AG04449 (cell line): ENCODE results near the gene SLC24A4.

Experiments used
- CTCF ChIA-PET: fragments of 350-600 bp; formaldehyde crosslinking; extraction: SDS; loops from one replicate; lab custom pipeline; 2021; ENCODE audit warnings: antibody characterized with exemption; lab: Yijun Ruan, JAX
- POLR2A ChIA-PET: fragments of 400-600, 350-600 bp; formaldehyde crosslinking; extraction: SDS; loops from one replicate; lab custom pipeline; 2020; ENCODE audit warnings: antibody characterized with exemption, inconsistent platforms; lab: Yijun Ruan, JAX
- DNase-seq: peaks from one replicate; pipeline ENCODE4 v3.0.0-alpha.2; 2010; ENCODE audit warnings: low read depth, low spot score
- H3K4me3 ChIP-seq: 2 replicates; pipeline ENCODE4 v1.5.1; 2011; ENCODE audit warnings: low read depth, mild to moderate bottlenecking, control low read depth, low read length
- CTCF ChIP-seq: IDR thresholded peaks from one replicate; pipeline ENCODE4 v1.5.1; 2011; ENCODE audit warnings: mild to moderate bottlenecking, moderate library complexity, low read length, control low read depth, inconsistent platforms; ENCODE audit not compliant: insufficient read depth; ENCODE audit errors: missing control alignments

The SLC24A4 gene

GRCh38 chr14:92426237-92426636 is 103.3 kb downstream of the SLC24A4 start:
- TF ChIP-seq CTCF, result no peak
- ChIA-PET POLR2A (no interaction called here), CTCF (no interaction called here)
- peak; percentile 23 for DNase-seq
- H3K4me3 ChIP-seq, result no peak overlapping the region

- no peak overlapping the region for H3K4me3 ChIP-seq
- no peak for DNase-seq
- CTCF ChIA-PET, result no interaction called here
- POLR2A ChIA-PET, result no interaction called here
- TF ChIP-seq CTCF, result no peak
Observed at GRCh38 chr14:92427096-92427495, 104.1 kb downstream of the SLC24A4 start.

DNA sequence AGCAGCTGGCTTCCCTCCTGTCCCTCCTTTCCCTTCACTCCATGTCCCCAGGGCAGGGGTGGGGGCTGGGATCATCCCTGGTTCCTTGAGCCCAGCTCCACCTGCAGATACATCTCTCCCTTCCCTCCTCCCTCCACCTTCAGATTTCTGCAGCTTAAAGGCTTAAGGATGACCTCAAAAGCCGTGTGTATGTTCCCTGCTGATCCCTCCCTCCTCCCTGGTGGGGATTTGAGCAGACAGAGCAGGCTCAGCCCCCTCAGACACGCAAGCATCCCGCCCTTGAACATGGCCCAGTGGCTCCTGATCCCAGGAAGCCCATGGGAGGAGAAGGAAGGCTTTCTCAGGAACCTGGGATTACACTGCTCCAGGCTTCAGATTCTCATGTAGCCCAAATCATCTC is 107.7 kb downstream of the SLC24A4 start:
- ChIA-PET CTCF (no interaction called here), POLR2A (no interaction called here)
- TF ChIP-seq CTCF, result no peak
- DNase-seq, result no peak
- no peak overlapping the region for H3K4me3 ChIP-seq

DNA sequence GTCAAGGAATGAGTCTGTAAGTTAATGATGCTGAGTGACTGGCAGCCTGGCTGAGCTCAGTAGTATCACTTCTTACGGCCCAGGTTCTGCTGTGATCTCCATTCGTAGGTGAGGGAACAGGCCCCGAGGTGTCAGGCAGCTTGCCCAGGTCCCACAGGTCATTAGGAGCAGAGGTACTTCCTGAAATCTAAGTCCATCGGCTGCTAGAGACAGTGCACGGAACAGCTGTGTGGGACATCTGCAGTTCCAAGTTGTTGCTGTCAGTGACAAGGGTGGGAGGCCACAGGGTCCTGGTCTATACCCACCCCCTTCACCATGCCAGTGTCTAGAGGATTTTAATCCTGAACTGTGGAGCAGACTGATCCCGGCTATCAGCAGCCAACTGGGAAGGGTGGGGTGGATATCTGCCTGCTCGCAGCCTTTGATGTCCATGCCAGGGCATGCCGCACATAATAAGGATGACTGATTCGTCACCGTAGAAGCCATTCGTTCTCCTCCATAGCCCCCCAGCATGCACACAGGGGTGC is 108.3 kb downstream of the SLC24A4 start:
- TF ChIP-seq CTCF, result no peak

DNA sequence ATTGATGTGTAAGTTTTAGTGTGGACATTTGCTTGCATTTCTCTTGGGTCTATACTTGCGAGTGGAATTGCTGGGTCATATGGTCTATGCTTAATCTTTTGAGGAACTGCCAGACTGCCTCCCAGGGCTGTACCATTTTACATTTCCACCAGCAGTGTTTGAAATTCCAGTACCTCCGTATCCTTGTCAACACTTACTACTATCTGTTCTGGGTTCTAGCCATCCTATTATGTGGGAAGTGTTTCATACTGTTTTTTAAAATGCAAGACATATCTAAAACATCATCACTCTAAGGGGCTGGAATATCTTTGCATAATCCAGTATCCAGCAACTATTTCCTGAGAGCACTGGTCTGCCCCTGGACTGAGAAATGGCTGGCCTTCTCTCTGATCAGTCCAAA is 110.4 kb downstream of the SLC24A4 start:
- no peak for DNase-seq
- no peak overlapping the region for H3K4me3 ChIP-seq
- CTCF ChIA-PET, result interaction anchor here (1.0 kb wide), 1 partner anchor 327 kb away, joined by 4 read pairs; the partner anchor contains the start of gene ATXN3
- POLR2A ChIA-PET, result no interaction called here
- TF ChIP-seq CTCF, result no peak

More for the DNA sequence above, 108.3 kb downstream of the SLC24A4 start:
- H3K4me3 ChIP-seq, result no peak overlapping the region
- CTCF ChIA-PET, result no interaction called here
- DNase-seq, result no peak
- POLR2A ChIA-PET, result no interaction called here

DNA sequence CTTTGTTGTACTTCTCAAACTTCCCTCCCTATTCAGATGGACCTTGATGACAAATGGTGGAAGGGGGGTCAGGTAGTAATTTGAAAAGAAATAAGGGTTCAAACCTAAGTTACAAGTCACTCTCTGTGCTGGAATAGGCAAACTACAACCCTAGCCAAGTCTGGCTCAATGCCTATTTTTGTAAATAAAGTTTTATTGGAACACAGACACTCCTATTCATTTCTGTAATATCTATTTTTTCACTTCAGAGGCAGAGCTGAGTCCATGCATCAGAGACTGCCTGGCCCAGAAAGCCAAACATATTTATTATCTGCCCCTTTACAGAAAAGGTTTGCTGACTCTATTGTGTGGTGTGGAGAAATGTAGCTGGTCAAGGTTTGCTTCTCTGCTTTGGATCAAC is 112.2 kb downstream of the SLC24A4 start:
- no peak for TF ChIP-seq CTCF
- no peak for DNase-seq
- H3K4me3 ChIP-seq, result no peak overlapping the region
- POLR2A ChIA-PET, result no interaction called here
- CTCF ChIA-PET, result interaction anchor here (0.6 to 1.1 kb wide), 2 partner anchors 26 to 43 kb away, joined by 3 read pairs; no protein-coding TSS in a partner anchor
